ENCODE data around the gene DDX3X. TPM values are rescaled to one million over a fixed set of nuclear protein-coding genes. Genes with fewer than 3 reads are reported as not detected.

The DDX3X gene
- total and polyA plus RNA-seq, 2 experiments from 2014 or later = 68.1 to 239 TPM

DNA sequence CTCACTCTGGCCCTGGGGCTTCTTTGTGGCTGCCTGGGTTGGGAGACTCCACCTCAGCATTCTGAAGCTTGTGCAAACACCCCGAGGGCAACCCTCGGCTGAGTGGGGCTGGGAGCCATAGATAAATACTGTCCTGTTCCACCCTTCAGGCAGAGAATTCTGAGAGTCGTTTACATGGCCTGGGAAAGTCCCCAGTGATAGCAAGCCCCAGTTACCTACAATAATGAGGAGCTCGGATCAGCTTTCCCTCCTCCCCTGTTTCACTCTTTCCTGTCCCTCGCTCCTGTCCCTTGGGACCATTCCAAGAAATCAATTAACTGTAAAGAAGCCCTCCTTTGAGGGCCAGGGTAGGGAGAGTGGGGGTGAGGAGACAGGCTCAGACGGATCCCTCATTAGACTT is 31.6 kb upstream of the DDX3X start:
- Mint-ChIP-seq H3K27ac (no peak overlapping the region), H3K27me3 (ENCODE audit: insufficient read depth, low read depth, poor library complexity) (peaks cover 5% of the 10 kb centered on the region), H3K36me3 (ENCODE audit: low read depth) (no peaks in the 10 kb centered on the region), H3K4me1 (peaks cover 17% of the 10 kb centered on the region), H3K4me3 (no peak overlapping the region), H3K9me3 (no peaks in the 10 kb centered on the region)
- DNase-seq (ENCODE audit: low spot score) (no peak), ATAC-seq (no peak)
- H4K20me1 ChIP-seq (replicated peaks; ENCODE audit: insufficient read depth) = no peaks in the 10 kb centered on the region
- no peak overlapping the region for H3K4me2 ChIP-seq
- no peaks in the 10 kb centered on the region for H3K9me2 ChIP-seq (ENCODE audit: insufficient read depth)
- H3K27me3 ChIP-seq (ENCODE audit: insufficient read depth) = no peaks in the 10 kb centered on the region
- H3K79me2 ChIP-seq (replicated peaks; ENCODE audit: insufficient read depth) = no peaks in the 10 kb centered on the region
- no peak for TF ChIP-seq STAT1 (IDR thresholded peaks at IDR 0.05; ENCODE audit: unreplicated experiment)
- TF ChIP-seq ZNF331 (CRISPR knock-in tag; IDR thresholded peaks at IDR 0.05; ENCODE audit: low read depth) = no peak
- TF ChIP-seq CREB1 (CRISPR knock-in tag; IDR thresholded peaks at IDR 0.05; ENCODE audit: low read depth) = no peak
- no peak for TF ChIP-seq POLR2AphosphoS5 (IDR thresholded peaks at IDR 0.05; ENCODE audit: low read depth)
- TF ChIP-seq, protein P1, sequence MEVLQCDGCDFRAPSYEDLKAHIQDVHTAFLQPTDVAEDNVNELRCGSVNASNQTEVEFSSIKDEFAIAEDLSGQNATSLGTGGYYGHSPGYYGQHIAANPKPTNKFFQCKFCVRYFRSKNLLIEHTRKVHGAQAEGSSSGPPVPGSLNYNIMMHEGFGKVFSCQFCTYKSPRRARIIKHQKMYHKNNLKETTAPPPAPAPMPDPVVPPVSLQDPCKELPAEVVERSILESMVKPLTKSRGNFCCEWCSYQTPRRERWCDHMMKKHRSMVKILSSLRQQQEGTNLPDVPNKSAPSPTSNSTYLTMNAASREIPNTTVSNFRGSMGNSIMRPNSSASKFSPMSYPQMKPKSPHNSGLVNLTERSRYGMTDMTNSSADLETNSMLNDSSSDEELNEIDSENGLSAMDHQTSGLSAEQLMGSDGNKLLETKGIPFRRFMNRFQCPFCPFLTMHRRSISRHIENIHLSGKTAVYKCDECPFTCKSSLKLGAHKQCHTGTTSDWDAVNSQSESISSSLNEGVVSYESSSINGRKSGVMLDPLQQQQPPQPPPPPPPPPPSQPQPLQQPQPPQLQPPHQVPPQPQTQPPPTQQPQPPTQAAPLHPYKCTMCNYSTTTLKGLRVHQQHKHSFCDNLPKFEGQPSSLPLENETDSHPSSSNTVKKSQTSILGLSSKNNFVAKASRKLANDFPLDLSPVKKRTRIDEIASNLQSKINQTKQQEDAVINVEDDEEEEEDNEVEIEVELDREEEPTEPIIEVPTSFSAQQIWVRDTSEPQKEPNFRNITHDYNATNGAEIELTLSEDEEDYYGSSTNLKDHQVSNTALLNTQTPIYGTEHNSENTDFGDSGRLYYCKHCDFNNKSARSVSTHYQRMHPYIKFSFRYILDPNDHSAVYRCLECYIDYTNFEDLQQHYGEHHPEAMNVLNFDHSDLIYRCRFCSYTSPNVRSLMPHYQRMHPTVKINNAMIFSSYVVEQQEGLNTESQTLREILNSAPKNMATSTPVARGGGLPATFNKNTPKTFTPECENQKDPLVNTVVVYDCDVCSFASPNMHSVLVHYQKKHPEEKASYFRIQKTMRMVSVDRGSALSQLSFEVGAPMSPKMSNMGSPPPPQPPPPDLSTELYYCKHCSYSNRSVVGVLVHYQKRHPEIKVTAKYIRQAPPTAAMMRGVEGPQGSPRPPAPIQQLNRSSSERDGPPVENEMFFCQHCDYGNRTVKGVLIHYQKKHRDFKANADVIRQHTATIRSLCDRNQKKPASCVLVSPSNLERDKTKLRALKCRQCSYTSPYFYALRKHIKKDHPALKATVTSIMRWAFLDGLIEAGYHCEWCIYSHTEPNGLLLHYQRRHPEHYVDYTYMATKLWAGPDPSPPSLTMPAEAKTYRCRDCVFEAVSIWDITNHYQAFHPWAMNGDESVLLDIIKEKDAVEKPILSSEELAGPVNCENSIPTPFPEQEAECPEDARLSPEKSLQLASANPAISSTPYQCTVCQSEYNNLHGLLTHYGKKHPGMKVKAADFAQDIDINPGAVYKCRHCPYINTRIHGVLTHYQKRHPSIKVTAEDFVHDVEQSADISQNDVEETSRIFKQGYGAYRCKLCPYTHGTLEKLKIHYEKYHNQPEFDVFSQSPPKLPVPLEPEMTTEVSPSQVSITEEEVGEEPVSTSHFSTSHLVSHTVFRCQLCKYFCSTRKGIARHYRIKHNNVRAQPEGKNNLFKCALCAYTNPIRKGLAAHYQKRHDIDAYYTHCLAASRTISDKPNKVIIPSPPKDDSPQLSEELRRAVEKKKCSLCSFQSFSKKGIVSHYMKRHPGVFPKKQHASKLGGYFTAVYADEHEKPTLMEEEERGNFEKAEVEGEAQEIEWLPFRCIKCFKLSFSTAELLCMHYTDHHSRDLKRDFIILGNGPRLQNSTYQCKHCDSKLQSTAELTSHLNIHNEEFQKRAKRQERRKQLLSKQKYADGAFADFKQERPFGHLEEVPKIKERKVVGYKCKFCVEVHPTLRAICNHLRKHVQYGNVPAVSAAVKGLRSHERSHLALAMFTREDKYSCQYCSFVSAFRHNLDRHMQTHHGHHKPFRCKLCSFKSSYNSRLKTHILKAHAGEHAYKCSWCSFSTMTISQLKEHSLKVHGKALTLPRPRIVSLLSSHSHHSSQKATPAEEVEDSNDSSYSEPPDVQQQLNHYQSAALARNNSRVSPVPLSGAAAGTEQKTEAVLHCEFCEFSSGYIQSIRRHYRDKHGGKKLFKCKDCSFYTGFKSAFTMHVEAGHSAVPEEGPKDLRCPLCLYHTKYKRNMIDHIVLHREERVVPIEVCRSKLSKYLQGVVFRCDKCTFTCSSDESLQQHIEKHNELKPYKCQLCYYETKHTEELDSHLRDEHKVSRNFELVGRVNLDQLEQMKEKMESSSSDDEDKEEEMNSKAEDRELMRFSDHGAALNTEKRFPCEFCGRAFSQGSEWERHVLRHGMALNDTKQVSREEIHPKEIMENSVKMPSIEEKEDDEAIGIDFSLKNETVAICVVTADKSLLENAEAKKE (CRISPR knock-in tag; IDR thresholded peaks at IDR 0.05) = no peak
- TF ChIP-seq NANOG (IDR thresholded peaks at IDR 0.05; ENCODE audit: borderline replicate concordance) = no peak
- TF ChIP-seq, protein P2, sequence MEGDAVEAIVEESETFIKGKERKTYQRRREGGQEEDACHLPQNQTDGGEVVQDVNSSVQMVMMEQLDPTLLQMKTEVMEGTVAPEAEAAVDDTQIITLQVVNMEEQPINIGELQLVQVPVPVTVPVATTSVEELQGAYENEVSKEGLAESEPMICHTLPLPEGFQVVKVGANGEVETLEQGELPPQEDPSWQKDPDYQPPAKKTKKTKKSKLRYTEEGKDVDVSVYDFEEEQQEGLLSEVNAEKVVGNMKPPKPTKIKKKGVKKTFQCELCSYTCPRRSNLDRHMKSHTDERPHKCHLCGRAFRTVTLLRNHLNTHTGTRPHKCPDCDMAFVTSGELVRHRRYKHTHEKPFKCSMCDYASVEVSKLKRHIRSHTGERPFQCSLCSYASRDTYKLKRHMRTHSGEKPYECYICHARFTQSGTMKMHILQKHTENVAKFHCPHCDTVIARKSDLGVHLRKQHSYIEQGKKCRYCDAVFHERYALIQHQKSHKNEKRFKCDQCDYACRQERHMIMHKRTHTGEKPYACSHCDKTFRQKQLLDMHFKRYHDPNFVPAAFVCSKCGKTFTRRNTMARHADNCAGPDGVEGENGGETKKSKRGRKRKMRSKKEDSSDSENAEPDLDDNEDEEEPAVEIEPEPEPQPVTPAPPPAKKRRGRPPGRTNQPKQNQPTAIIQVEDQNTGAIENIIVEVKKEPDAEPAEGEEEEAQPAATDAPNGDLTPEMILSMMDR (conservative IDR thresholded peaks at IDR 0.05; ENCODE audit: low read depth in 2 of 2) = no peak
- TF ChIP-seq JUNB (IDR thresholded peaks at IDR 0.05; ENCODE audit: unreplicated experiment) = no peak
- no peak overlapping the region for H2AFZ ChIP-seq
- H3K4me3 ChIP-seq = no peak overlapping the region
- no peak overlapping the region for H3K27ac ChIP-seq (ENCODE audit: low read depth)
- no peaks in the 10 kb centered on the region for H3K36me3 ChIP-seq (ENCODE audit: insufficient read depth)
- H3F3A ChIP-seq (replicated peaks; ENCODE audit: low read depth) = no peaks in the 10 kb centered on the region
- no peaks in the 10 kb centered on the region; the same call in 1 of the 2 replicates for H3K4me1 ChIP-seq (ENCODE audit: insufficient read depth)

Measured in GM23338 (cell line).